Dermis blood vessel endothelial cell (primary cell): ENCODE results near the gene FBXW5. TPM values are rescaled to one million over a fixed set of nuclear protein-coding genes. Genes with fewer than 3 reads are reported as not detected.

Experiments used
- DNase-seq: peaks from one replicate; pipeline ENCODE4 v3.0.0; 2010
- total RNA-seq: library from RNA; depleted of rRNA; stranded (reverse); fragments of >200 nt; gene quantifications from 2 replicates; pipeline ENCODE4 v1.2.3, GENCODE V29; 2014

FBXW5 gene
- total RNA-seq, 1 donor from 2014 or later: 270 TPM

DNA sequence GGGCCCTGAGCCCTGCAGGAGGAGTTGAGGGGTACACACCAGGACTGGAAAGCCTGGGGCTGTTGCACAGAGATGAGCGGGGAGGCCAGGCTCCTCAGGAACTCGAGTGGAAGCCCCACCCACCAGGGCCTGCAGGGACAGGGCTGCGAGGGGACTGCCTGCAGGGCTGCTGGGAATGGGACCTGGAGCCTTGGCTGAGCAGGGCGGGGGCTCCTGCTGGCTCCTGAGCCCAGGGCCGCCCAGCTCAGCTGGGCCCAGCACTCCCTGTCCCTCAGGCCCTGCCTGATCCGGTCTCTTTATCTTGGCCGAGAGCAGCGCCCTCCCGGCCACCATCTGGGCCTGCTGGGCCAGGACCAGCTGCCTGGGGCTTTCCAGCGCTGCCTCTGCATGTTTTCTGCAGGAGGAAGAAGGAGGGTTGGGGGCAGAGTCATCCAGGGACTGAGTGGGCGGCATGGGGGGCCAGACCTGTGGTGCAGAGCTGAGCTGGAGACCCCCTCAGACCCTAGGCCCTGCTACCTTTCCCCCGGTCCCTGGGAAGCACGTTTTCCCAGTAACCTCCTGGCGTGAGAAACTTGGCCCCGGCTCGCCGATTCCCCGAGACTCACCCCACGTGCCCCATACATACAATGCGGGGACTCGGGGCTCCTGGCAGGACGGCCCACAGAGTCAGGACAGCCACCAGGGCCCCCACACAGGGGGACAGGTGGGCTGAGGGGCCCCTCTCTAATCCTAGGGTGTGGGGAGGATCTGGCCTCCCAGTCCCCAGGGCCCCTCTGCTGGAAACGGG is 16.9 kb upstream of the FBXW5 start:
- no peak for DNase-seq

DNA sequence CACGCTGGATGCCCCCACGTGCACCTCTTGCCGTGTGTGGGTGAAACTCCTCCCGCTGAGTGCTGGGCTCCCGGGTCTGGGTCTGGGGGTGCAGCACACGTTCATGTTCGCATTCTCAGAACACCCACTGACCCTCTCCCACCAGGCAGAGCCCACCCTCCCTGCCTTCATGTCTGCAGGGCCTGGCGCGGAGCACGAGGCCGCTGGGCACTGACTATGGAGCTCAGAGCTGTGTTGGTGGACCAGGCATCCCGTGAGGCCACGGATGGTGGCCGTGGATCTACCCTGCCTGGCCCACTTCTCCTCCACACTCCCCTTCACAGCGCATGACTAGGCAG is 16.4 kb upstream of the FBXW5 start:
- no peak for DNase-seq

DNA sequence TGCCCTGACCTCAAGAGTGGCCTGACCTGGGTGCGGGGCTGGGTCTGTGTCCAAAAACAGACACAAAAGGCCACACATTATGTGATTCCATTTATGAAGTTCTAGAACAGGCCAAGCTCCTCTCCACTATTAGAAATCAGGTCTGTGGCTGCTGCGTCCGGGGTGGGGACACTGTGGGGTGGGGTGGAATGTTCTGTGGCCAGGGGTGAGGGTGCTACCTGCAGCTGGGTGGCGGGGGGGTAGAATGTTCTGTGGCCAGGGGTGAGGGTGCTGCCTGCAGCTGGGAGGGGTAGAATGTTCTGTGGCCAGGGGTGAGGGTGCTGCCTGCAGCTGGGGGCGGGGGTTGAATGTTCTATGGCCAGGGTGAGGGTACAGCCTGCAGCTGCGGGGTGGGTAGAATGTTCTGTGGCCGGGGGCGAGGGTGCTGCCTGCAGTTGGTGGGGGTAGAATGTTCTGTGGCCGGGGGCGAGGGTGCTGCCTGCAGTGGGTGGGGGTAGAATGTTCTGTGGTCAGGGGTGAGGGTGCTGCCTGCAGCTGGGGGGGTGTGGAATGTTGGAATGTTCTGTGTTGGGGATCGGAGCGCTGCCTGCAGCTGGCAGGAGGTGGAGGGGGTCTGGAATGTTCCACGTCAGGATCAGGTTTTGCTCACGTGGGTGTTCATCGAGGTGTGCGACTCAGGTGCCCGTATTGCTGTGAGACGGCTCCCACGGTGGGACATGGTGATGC is 15.8 kb upstream of the FBXW5 start:
- DNase-seq: no peak

DNA sequence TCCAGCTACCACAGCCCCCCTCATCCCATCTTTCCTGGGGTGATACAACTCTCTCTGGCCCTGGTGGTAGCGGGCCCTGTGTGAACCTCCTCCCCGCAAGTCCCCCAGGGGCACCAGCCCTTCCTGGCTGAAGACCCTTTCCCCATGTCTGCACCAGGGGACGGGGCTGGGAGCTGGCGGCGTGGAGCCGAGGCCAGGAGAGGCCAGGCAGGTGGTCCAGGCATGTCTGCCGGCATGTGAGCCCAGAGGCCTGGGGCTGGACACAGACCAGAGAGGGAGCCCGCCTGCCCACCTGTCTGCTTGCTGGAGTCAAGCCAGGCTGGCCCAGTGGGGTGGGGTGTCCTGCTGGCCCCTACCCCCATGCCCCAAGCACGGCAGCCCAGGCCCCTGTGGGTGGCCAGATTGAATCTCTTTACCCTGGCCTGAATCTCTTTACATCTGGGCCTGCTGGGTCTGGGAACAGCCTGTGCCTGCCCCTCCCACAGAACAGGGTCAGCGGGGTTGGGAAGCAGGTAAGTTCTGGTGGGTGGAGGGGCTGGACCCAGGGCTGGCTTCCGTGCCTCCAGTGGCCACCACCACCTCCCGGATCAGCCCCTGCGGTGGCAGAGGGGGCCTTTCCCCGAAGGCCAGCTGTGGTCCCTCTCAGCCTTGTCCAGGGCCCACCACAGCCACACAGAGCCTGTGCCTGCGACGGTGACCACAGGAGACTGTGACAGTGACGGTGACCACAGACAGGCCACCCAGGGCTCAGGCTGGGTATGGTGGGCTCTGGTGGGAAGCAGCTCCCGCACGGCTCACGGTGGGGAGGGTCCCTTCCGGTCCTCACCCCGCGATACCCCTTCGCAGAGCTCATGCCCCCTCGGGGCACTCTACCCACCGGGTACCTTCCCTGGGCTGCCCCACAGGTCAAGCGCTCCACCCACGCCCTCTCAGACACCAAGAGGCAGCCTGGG is 14.6 kb upstream of the FBXW5 start:
- DNase-seq: no peak

DNA sequence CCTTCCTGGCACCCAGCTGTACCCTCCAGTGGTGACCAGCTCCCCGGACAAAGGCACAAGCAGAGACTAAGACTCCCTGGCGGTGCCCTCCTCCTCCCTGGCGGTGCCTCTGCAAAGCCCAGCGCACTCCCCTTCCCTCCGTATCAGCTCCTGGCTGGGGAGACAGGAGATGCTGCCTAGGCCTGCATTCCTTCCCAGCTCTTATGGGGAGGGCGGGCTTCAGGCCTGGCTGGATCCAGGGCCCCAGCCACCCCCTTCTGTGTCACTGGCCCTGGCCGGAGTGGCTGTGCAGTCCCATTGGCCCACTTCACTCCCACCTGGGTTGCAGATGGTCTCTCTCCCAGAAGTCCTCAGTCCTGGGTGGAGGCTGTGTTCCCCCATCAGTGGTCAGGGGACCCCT is 13.9 kb upstream of the FBXW5 start:
- no peak for DNase-seq

DNA sequence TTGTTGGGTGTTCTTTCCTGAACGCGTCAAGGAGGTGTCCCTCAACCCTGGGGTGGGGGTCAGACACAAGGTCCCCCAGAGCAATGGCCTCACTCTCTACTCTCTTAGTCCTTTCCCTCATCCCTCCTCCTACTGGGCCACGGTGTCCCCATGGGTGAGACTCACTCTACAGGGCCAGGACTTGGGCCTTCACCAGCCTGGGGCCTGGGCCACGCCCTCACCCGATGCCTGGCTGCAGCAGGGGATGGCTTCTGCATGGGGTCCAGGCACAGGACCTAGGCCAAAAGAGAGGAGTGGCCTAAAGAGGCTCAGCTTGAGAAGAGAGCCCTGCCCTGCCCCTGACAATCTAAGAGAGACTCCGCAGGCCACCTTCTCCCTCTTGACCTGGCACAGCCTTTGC is 13.4 kb upstream of the FBXW5 start:
- DNase-seq: no peak

DNA sequence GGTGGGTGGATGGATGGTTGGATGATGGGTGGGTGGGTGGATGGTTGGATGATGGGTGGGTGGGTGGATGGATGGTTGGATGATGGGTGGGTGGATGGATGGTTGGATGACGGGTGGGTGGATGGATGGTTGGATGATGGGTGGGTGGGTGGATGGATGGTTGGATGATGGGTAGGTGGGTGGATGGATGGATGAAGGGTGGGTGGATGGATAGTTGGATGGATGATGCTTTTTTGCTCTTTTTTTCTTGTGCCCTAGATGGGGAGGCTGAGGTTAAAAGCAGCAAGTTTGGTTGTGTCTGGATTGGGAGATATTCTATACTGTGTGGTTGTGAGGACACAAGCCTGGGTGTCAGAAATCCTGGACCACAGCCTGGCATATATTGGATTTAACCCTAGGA is 12.9 kb upstream of the FBXW5 start:
- DNase-seq: no peak

DNA sequence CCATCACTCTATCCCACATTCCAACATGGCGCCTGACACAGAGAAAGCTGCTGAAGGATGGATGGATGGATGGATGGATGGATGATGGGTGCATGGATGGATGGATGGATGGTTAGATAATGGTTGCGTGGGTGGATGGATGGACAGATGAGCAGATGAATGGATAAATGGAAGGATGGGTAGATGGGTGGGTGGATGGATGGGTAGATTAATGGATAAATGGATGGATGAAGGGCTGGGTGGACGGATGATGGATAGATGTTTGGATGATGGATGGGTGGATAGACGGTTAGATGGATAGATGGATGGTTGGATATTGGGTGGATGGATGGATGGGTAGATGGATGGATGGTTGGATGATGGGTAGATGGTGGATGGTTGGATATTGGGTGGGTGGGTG is 12.1 kb upstream of the FBXW5 start:
- DNase-seq: no peak

DNA sequence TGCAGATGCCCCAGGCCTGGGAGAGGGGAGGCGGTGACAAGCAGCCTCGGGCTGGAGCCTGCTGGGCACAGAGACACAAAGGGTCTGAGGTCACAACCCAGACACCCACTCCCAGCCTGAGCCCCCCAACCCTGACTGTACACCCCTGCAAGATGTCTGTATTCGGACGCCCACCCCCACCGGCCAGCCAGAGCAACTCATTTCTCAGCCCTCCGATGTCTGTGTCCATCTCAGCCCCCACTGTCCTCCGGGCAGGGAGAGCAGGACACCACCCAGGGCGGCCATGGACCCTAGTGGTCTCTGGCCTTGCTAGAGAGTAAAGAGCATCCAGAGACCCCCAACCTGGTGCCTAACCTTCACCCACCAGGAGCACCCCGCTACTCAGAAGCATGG is 11.4 kb upstream of the FBXW5 start:
- no peak for DNase-seq

DNA sequence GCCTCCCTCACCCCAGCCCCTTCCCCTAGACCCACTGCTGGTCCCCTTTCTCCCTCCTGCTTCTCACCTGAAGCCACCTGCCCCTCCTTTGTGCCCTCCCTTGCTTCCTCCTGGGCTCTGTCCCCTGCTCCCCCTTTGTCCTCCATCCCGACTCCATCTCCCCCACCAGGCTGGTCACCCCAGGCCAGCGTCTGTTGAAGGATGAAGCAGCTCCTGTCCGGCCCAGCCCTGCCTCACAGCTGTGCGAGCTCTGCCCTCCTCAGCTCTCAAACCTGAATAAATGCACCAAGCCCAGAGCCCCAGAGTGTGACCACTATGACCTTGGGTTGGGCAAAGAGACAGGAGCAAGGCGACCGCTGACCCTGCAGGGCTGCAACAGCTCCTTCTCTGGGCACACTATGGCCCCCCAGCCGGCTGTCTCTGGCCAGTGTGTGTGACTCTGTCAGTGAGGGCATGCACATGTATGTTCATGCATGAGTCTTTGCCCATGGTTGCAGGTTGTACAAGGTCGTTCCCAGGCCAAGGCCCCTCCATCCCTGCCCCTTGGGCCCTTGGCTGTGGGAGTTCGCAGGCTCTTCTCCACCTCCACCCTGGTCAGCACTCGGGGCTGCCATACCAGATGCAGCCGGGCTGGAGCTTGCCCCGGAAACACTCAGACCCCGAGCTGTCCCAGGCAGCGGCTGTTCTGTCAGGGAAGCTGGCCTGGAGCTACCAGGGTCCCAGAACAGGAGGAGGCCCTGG is 10.8 kb upstream of the FBXW5 start:
- DNase-seq: no peak

DNA sequence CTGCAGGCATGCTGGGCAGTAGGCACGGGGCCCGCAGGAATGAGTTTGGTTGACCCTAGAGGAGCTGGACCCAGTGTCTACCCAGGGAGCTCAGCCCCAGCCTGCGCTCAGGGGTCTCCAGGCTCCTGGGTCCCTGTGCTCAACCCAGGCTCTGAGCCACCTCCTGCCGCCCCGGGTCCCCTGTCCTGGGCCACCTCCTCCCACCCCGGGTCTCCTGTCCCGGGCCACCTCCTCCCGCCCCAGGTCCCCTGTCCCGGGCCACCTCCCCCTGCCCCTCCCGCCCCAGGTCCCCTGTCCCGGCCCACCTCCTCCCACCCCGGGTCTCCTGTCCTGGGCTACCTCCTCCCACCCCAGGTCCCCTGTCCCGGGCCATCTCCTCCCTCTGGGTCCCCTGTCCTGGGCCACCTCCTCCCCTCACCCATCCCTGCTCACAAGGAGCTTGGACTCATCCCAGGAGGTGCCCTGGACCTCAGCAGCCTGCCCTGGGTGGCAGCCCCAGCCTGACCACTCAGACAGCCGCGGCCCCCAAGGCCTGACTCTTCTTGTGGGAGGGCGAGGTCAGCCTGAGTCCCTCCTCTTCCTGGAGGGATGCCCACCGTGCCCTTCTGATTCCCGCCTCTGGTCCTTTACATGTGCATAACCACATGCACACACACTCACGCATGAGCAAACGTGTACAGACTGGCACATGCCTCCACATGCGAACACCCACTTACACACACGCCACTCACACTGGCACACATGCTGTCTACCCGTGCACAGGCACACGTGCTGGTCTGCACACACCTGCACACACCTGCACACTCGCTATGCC is 9.9 kb upstream of the FBXW5 start:
- DNase-seq: no peak

DNA sequence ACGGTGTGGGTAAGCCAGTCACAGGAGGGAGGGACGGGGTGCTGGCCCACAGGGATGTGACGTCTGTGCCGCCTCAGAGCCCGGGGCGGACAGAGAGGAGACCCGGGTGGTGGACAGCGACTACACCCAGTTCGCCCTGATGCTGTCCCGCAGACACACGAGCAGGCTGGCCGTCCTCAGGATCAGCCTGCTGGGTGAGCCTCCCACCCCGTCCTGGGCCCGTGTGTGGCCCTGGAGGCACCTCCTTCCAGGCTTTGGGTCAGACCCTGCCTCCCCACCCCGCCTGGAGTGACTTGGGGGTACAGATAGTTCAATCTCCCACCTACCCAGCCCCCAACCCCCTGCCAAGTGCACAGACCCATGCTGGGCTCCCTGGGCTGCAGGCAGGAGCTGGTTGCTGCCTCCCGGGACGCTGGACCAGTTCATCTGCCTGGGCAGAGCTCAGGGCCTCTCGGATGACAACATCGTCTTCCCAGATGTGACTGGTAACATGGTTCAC is 9.3 kb upstream of the FBXW5 start:
- DNase-seq: no peak

DNA sequence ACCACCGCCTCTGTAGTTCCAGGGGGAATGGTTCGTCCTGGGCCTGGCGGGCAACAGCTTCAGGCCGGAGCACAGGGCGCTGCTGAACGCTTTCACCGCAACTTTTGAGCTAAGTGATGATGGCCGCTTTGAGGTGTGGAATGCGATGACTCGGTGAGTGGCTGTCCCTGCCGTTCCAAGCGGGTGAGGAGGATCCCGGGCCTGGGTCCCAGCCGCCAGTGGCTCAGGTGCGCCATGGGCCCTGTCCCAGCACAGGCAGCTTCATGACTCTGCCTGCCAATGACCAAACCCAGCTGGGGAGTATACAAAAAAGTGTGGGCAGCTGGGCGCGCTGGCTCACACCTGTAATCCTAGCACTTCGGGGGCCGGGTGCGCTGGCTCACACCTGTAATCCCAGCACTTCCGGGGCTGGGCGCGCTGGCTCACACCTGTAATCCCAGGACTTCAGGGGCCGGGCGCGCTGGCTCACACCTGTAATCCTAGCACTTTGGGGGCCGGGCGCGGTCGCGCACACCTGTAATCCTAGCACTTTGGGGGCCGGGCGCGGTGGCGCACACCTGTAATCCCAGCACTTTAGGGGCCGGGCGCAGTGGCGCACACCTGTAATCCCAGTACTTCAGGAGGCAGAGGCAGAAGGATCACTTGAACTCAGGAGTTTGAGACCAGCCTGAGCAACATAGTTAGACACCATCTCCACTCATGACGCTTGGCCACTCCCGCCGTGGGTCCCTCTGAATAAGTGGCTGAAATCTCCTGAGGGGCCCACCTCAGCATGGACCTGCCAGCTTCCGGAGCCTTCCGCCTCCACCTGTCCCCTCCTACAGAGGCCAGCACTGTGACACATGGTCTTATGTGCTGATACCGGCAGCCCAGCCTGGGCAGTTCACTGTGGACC is 8.6 kb upstream of the FBXW5 start:
- DNase-seq: no peak

DNA sequence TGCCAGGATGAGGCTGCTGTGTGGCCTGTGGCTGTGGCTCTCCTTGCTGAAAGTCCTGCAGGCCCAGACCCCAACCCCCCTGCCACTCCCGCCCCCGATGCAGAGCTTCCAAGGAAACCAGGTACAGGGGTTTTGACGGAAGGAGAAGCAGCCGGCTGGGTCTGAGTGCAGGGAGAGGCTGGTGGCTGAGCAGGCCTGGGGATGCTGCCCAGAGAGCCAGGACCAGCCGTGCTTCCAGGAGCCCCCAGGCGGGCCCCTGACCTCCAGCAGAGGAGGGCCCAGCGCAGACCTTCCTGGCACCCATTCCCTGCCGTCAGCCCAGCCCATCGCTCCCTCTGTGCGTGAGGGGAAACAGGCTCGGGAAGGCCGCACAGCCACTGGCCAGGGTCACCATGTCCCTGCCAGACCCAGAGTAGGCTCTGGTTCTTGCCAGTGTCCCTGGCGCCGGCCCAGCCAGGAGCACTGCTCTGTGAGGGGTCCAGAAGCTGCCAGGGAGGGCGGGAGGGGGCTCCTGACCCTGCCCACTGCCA is 7.8 kb upstream of the FBXW5 start:
- DNase-seq: no peak

DNA sequence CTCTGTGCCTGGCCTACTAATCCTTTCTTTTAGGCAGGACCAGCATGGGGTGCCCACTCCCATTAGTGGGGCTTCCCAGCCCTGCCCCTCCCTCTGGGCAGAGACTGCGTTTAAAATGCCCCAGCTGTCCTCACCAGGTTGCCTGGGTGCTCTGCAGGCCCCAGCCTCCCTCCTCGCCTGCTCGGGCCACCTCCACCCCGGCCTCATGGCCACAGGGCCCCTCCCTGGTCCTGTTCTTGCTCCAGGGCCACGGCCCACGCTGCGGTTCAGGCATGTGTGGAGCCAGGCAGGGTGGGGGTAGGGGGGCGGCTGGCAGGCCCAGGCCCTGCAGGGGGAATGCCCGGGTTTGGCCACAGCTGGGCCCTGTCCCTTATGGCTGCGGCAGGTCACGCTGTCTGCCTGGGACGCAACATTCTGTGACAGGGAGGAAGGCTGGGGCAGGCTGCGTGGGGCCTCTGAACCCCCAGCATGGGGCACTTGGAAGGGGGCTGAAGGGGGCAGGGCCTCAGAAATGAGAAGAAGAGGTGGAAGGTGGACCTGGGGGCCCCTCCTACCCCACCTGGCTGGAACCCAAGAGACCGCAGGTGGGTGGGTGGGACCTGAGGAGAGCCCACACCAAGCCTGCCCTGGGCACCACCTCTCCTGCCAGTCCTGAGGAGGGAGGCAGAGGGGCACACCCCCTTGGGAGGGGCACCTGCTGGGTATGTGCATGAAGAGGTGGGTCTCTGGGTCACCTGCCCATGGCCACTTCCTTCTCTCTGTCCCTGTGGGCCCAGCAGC is 7.2 kb upstream of the FBXW5 start, which contains the start of gene LCN12:
Gene LCN12, plus strand, starts transcription at position 733 of the 780 bp plus-strand sequence. CDS start 55 bp downstream, outside the sequence.
- DNase-seq: no peak

DNA sequence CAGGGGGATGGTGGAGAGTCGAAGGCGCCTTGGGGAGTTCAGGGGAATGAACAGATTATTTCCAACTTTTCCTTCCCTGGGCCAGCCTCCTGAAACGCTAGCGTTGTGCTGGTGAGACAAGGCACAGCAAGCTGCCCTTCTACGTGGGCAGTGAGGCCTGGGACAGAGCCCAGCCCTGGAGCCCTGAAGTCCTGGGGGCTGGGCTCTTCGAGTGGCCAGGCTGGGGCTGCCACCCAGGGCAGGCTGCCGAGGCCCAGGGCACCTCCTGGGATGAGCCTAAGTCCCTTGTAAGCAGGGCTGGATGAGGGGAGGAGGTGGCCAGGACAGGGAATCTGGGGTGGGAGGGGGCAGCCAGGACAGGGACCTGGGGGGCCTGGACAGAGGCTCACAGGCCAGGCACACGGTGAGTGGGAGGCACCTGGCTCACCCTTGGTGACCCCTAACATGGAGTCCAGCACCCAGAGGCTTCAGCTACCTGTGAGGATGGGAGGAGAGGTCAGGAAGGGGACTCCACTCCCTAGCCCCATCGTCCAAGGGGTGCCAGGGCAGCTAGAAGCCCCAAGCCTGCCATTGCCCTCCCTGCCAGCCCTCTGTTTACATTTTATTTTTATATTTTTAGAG is 6.2 kb upstream of the FBXW5 start:
- peak; percentile 24 for DNase-seq

DNA sequence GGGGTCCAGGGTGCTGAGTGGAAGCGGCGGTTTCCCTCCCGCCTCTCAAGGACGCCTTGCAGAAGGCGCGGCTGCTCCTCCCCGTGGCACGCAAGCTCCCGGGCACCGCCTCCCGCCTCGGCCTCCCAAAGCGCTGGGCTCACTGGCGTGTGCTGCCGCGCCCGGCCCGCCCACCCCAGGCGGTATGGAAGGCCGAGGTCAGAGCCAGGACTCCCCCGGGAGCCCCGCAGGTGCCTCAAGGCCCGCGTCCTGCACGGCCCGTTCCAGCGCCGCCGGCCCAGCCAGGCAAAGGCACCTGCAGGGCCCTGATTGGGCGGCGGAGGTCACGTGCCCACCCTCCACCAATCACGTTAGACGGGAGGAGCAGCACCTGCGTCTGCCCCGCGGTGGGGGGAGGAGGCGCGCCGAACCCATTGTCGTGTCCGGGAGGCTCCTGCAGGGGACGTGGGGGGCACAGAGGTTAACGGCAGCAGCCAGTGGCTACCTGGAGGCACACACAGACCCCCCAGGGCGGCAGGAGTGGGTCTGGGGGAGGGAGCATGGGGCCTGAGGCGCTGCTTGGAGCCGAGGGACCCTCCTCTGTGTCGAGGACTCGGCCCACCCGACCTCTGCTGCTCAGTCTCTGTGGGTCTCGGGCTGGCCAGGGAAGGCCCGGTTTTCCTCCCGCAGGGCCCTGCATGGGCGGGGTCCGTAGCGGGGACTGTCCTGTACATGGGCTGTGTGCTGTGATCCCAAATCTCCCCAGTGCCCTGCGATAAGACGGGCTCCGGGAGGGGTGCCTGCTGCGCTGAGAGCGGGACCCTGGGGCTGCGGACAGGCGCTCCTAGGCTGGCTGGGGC is 5.5 kb upstream of the FBXW5 start:
- DNase-seq: peak; percentile 93
